ENCODE measurements around the gene HDAC3. TPM values are rescaled to one million over a fixed set of nuclear protein-coding genes. Genes with fewer than 3 reads are reported as not detected.

The HDAC3 gene
- total RNA-seq, 1 donor from 2014 or later = 44.7 TPM

GRCh38 chr5:141618030-141618803 is 18.4 kb downstream of the HDAC3 start:
- intact Hi-C loops (cut with DNase I) = no loop called here
- Histone ChIP-seq H3K4me1 (peaks cover 27% of the 10 kb centered on the region), H3K27me3 (no peaks in the 10 kb centered on the region), H3K27ac (peak overlapping the region; percentile 96), H3K36me3 (peaks cover 0 to 24% of the 10 kb centered on the region in 2 donors), H3K4me3 (peak overlapping the region; percentile 78 to 86), H3K9me3 (no peaks in the 10 kb centered on the region)
- no peak for DNase-seq (ENCODE audit: extremely low spot score in 2 of 2)
- TF ChIP-seq, protein P1, sequence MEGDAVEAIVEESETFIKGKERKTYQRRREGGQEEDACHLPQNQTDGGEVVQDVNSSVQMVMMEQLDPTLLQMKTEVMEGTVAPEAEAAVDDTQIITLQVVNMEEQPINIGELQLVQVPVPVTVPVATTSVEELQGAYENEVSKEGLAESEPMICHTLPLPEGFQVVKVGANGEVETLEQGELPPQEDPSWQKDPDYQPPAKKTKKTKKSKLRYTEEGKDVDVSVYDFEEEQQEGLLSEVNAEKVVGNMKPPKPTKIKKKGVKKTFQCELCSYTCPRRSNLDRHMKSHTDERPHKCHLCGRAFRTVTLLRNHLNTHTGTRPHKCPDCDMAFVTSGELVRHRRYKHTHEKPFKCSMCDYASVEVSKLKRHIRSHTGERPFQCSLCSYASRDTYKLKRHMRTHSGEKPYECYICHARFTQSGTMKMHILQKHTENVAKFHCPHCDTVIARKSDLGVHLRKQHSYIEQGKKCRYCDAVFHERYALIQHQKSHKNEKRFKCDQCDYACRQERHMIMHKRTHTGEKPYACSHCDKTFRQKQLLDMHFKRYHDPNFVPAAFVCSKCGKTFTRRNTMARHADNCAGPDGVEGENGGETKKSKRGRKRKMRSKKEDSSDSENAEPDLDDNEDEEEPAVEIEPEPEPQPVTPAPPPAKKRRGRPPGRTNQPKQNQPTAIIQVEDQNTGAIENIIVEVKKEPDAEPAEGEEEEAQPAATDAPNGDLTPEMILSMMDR (IDR thresholded peaks at IDR 0.05) = no peak
- TF ChIP-seq POLR2A (IDR thresholded peaks at IDR 0.05) (no peak), POLR2AphosphoS5 (IDR thresholded peaks at IDR 0.05; ENCODE audit: insufficient read depth in 1 of 2, low read depth in 1 of 2) (peak in 1 of 2 donors; percentile 43)

- Histone ChIP-seq H3K36me3 (peaks cover 0 to 18% of the 10 kb centered on the region in 2 donors), H3K4me3 (peak overlapping the region; percentile 78 to 86), H3K9me3 (no peaks in the 10 kb centered on the region), H3K4me1 (peaks cover 27% of the 10 kb centered on the region), H3K27me3 (no peaks in the 10 kb centered on the region), H3K27ac (peak overlapping the region; percentile 96)
- no peak for DNase-seq (ENCODE audit: extremely low spot score in 2 of 2)
- TF ChIP-seq POLR2A (IDR thresholded peaks at IDR 0.05) (no peak), POLR2AphosphoS5 (IDR thresholded peaks at IDR 0.05; ENCODE audit: insufficient read depth in 1 of 2, low read depth in 1 of 2) (no peak)
- TF ChIP-seq, protein P1 (IDR thresholded peaks at IDR 0.05) = no peak
- intact Hi-C loops (cut with DNase I) = no loop called here
These were observed 19.0 kb downstream of the HDAC3 start for GRCh38 chr5:141617682-141618029.

DNA sequence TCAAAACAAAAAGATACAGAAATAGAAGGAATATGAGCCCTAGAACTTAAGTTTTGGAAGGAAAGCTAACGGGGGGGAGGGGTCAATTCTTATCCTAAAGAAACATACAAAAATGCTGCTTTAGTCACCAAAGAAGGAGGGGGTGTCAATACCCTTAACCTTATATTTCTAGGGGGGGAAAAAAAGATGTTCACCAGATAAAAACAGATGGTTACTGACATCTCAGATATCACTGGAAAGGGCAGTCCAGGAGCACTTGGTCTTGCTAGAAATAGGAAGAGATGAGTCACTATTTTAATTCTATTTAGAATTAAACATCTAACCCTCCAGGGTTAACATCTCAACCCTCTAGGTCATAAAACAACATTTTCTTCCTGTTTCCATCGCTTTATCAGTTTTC is 19.5 kb downstream of the HDAC3 start:
- no peak for DNase-seq (ENCODE audit: extremely low spot score in 2 of 2)
- H3K4me3 ChIP-seq = peak overlapping the region; percentile 78 to 86
- no peaks in the 10 kb centered on the region for H3K9me3 ChIP-seq
- peaks cover 27% of the 10 kb centered on the region for H3K4me1 ChIP-seq
- TF ChIP-seq, protein P1 (IDR thresholded peaks at IDR 0.05) = no peak
- no peak for TF ChIP-seq POLR2AphosphoS5 (IDR thresholded peaks at IDR 0.05; ENCODE audit: insufficient read depth in 1 of 2, low read depth in 1 of 2)
- no peaks in the 10 kb centered on the region for H3K27me3 ChIP-seq
- peaks cover 0 to 13% of the 10 kb centered on the region in 2 donors for H3K36me3 ChIP-seq
- intact Hi-C loops (cut with DNase I) = no loop called here
- peak overlapping the region; percentile 96 for H3K27ac ChIP-seq

DNA sequence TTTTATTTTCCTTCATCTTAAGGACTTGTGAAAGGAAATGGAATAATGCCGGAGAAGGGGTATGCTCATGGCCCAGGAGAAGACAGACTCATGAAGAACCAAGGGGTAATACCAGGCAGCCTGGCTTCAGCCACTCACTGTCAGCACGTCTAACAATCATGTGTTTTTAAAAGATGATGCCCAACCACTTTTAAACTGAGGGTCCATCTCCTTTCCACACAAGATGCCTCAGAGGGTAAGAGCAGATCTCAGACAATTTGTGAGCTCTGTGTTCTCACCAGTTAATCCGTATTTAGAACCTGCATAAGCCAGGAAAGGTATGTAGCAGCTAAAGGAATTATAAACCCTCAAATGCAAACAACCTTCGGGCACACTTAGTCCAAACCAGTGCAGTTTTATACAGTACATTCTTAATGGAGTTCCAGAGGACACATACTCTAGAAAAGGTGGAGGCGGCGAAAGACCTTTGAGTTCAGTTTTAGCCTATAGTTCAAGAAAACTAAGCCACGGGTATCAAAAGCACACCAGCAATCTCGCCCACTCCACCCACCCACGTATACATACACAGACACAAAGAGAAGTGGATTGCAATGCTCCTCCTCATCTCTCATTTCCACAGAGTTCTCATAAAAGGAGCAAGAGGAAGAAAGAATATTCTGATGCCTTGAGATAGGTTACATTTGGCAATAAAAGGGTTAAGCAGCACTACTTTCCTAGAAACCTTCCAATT is 20.5 kb downstream of the HDAC3 start:
- no peaks in the 10 kb centered on the region for H3K27me3 ChIP-seq
- TF ChIP-seq, protein P1 (IDR thresholded peaks at IDR 0.05) = no peak
- TF ChIP-seq POLR2AphosphoS5 (IDR thresholded peaks at IDR 0.05; ENCODE audit: insufficient read depth in 1 of 2, low read depth in 1 of 2) (no peak), POLR2A (IDR thresholded peaks at IDR 0.05) (no peak)
- H3K27ac ChIP-seq = no peak overlapping the region
- DNase-seq (ENCODE audit: extremely low spot score in 2 of 2) = no peak
- intact Hi-C loops (cut with DNase I) = no loop called here
- H3K9me3 ChIP-seq = no peaks in the 10 kb centered on the region
- H3K36me3 ChIP-seq = peaks cover 0 to 7% of the 10 kb centered on the region in 2 donors
- peaks cover 27% of the 10 kb centered on the region for H3K4me1 ChIP-seq
- no peak overlapping the region for H3K4me3 ChIP-seq

GRCh38 chr5:141613344-141613743 is 23.3 kb downstream of the HDAC3 start:
- Histone ChIP-seq H3K36me3 (no peaks in the 10 kb centered on the region), H3K27ac (no peak overlapping the region), H3K27me3 (no peaks in the 10 kb centered on the region), H3K4me1 (peaks cover 29% of the 10 kb centered on the region), H3K4me3 (no peak overlapping the region), H3K9me3 (no peaks in the 10 kb centered on the region)
- DNase-seq (ENCODE audit: extremely low spot score in 2 of 2) = no peak
- TF ChIP-seq, protein P1 (IDR thresholded peaks at IDR 0.05) = no peak
- TF ChIP-seq POLR2A (IDR thresholded peaks at IDR 0.05) (no peak), POLR2AphosphoS5 (IDR thresholded peaks at IDR 0.05; ENCODE audit: insufficient read depth in 1 of 2, low read depth in 1 of 2) (no peak)
- intact Hi-C loops (cut with DNase I) = no loop called here

Data from vagina (tissue), 2 donors.